Osteocyte (in vitro differentiated cells): ENCODE data around the gene MRPL47. TPM values are rescaled to one million over a fixed set of nuclear protein-coding genes. Genes with fewer than 3 reads are reported as not detected.

Experiments used
- DNase-seq: peaks from one replicate; pipeline ENCODE4 v3.0.0; 2021; ENCODE audit warnings: mixed read lengths; ENCODE audit not compliant: unreplicated experiment; ENCODE audit errors: extremely low spot score
- H3K27ac Mint-ChIP-seq: one replicate; pipeline ENCODE4 v1.8.0; 2021; ENCODE audit warnings: mild to moderate bottlenecking, mixed read lengths; ENCODE audit not compliant: unreplicated experiment
- H3K27me3 Mint-ChIP-seq: one replicate; pipeline ENCODE4 v1.8.0; 2021; ENCODE audit warnings: mixed read lengths; ENCODE audit not compliant: unreplicated experiment
- H3K36me3 Mint-ChIP-seq: one replicate; pipeline ENCODE4 v1.8.0; 2021; ENCODE audit warnings: mixed read lengths; ENCODE audit not compliant: unreplicated experiment
- H3K4me1 Mint-ChIP-seq: one replicate; pipeline ENCODE4 v1.8.0; 2021; ENCODE audit warnings: mixed read lengths; ENCODE audit not compliant: unreplicated experiment
- H3K4me3 Mint-ChIP-seq: one replicate; pipeline ENCODE4 v1.8.0; 2021; ENCODE audit warnings: mild to moderate bottlenecking, moderate library complexity, mixed read lengths; ENCODE audit not compliant: unreplicated experiment
- H3K9me3 Mint-ChIP-seq: one replicate; pipeline ENCODE4 v1.8.0; 2021; ENCODE audit warnings: mixed read lengths; ENCODE audit not compliant: unreplicated experiment
- total RNA-seq: library from RNA; stranded (reverse); gene quantifications from 2 replicates; pipeline ENCODE4 v1.2.1, GENCODE V29; 2021
- TF ChIP-seq, protein P1 (sequence below): fragments of 200-600 bp; sonication (generic); IDR thresholded peaks from 2 replicates; pipeline ENCODE4 v1.5.0; 2021; ENCODE audit warnings: antibody characterized with exemption, mild to moderate bottlenecking, moderate library complexity

Gene MRPL47
- total RNA-seq, 1 donor from 2014 or later, result 32.8 TPM

DNA sequence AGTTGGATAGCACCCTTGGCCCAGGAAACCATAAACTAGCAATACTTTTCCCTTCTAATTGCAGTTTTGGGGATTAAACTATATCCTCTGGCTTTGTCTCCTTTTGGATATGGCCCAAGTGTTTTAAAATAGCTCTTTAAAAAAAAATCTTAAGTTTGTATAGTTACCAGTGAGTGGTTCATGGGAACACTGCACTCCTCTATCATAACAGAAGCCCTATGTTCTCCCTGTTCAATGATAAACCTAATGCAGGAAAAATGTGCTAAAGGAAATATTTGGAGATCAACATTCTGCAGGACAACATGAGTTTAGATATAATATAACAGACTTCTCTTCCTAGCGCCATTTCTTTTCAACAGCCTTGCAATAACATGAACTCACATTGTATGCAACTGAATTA, 13.1 kb downstream of the MRPL47 start:
- H3K27me3 Mint-ChIP-seq, result no peaks in the 10 kb centered on the region
- DNase-seq, result no peak
- H3K27ac Mint-ChIP-seq, result no peak overlapping the region
- H3K36me3 Mint-ChIP-seq, result peaks cover 43% of the 10 kb centered on the region
- H3K9me3 Mint-ChIP-seq, result no peaks in the 10 kb centered on the region
- H3K4me1 Mint-ChIP-seq, result no peaks in the 10 kb centered on the region
- H3K4me3 Mint-ChIP-seq, result no peak overlapping the region
- TF ChIP-seq, protein P1, sequence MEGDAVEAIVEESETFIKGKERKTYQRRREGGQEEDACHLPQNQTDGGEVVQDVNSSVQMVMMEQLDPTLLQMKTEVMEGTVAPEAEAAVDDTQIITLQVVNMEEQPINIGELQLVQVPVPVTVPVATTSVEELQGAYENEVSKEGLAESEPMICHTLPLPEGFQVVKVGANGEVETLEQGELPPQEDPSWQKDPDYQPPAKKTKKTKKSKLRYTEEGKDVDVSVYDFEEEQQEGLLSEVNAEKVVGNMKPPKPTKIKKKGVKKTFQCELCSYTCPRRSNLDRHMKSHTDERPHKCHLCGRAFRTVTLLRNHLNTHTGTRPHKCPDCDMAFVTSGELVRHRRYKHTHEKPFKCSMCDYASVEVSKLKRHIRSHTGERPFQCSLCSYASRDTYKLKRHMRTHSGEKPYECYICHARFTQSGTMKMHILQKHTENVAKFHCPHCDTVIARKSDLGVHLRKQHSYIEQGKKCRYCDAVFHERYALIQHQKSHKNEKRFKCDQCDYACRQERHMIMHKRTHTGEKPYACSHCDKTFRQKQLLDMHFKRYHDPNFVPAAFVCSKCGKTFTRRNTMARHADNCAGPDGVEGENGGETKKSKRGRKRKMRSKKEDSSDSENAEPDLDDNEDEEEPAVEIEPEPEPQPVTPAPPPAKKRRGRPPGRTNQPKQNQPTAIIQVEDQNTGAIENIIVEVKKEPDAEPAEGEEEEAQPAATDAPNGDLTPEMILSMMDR, result no peak

DNA sequence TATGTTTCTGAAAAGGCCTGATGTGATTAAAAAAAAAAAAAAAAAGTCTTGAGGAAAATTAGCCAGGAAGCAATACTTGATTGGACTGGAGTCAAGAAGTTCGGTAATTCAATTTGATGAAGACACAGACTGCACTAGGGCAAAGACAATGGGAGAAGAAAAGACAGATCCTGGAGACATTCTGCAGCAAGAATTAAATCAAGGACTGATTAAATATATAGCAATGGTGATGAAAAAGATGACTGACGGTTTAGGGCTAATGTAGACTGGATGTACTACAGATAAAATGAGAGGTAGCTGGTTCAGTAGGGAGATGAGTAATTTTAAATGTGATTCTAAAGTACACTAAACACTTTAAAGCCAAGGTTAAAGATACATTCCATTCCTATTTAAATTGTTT, 13.8 kb downstream of the MRPL47 start:
- Mint-ChIP-seq H3K36me3 (peaks cover 43% of the 10 kb centered on the region), H3K4me3 (no peak overlapping the region), H3K9me3 (no peaks in the 10 kb centered on the region), H3K27ac (no peak overlapping the region), H3K4me1 (no peaks in the 10 kb centered on the region), H3K27me3 (no peaks in the 10 kb centered on the region)
- TF ChIP-seq, protein P1, result no peak
- DNase-seq, result no peak

DNA sequence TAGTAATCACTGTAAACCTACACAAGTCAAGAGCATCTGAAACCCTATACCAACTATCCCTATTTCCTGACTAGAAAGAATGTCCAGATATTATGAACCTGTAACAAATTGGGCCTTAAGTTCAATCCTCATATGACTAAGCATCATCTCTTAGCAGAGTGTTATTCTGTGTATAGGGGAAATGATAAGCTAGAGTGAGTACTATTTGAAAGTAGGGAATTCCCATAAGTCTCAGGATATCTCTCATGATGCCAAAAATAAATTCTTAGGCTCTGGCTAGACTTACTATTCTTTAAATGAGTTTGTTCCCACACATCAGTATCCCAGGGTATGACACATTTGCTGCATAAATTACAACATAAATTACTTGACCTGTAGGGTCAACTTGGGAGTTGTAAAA, 15.3 kb downstream of the MRPL47 start:
- no peak overlapping the region for H3K4me3 Mint-ChIP-seq
- no peaks in the 10 kb centered on the region for H3K27me3 Mint-ChIP-seq
- H3K4me1 Mint-ChIP-seq, result no peaks in the 10 kb centered on the region
- TF ChIP-seq, protein P1, result no peak
- no peaks in the 10 kb centered on the region for H3K9me3 Mint-ChIP-seq
- no peak for DNase-seq
- no peak overlapping the region for H3K27ac Mint-ChIP-seq
- peaks cover 38% of the 10 kb centered on the region for H3K36me3 Mint-ChIP-seq

DNA sequence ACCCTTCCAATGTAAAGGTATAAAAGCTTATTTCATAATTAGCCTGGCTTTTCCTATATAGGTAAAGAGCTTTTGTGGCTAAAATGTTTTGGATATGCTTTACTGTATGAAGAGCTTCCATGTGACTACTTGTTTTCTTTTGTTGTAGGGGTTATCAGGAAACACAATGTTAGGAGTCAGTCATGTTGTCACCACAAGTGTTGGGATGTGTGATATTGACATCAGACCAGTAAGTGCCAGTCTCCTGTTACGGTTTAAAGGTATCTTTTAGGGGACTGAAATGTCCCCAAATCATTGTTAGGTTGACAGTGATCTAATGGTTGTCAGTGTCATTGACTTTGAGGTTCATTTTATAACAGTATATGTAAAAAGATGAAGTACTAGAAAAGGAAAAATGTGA, 23.4 kb downstream of the MRPL47 start:
- no peaks in the 10 kb centered on the region for H3K9me3 Mint-ChIP-seq
- no peak overlapping the region for H3K27ac Mint-ChIP-seq
- DNase-seq, result no peak
- H3K4me3 Mint-ChIP-seq, result no peak overlapping the region
- H3K4me1 Mint-ChIP-seq, result no peaks in the 10 kb centered on the region
- no peaks in the 10 kb centered on the region for H3K27me3 Mint-ChIP-seq
- TF ChIP-seq, protein P1, result no peak
- peaks cover 40% of the 10 kb centered on the region for H3K36me3 Mint-ChIP-seq

DNA sequence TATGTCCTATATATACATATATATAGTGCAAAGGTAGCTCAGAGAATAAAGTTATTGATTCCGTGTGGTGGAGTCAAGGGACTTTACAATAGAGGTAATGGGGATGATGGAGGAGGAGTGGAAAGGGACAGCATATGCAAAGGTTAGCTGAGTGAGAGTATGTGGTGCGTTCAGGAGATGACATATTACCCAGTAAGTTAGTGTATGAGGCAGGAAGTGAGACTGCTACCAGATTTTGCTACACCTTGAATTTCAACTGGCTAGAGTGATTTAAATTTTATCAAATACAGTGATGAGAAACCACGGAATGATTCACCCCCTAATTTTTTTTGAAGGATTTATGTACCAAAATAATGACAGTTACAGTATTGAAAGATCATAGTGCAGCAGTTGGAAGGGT, 38.9 kb downstream of the MRPL47 start:
- Mint-ChIP-seq H3K27me3 (no peaks in the 10 kb centered on the region), H3K9me3 (no peaks in the 10 kb centered on the region), H3K4me3 (no peak overlapping the region), H3K4me1 (peaks cover 18% of the 10 kb centered on the region), H3K36me3 (peaks cover 2% of the 10 kb centered on the region), H3K27ac (no peak overlapping the region)
- DNase-seq, result no peak
- TF ChIP-seq, protein P1, result no peak
